Subcutaneous abdominal adipose tissue (tissue), 5 donors: Measurements from ENCODE around the gene AGR2.

ENCODE experiments used
- H3K27ac ChIP-seq: one replicate; pipeline ENCODE4 v1.7.0; 2013; ENCODE audit warnings: low read depth, mild to moderate bottlenecking, inconsistent platforms, low read length, moderate library complexity
- H3K27me3 ChIP-seq, 5 donors: one replicate each; pipeline ENCODE4 v1.7.0; 2013; ENCODE audit warnings: low read length in 5 of 5, inconsistent platforms in 1 of 5; ENCODE audit not compliant: control insufficient read depth in 5 of 5, insufficient read depth in 4 of 5
- H3K36me3 ChIP-seq, 5 donors: one replicate each; pipeline ENCODE4 v1.7.0; 2013; ENCODE audit warnings: low read length in 5 of 5; ENCODE audit not compliant: control insufficient read depth in 5 of 5, insufficient read depth in 5 of 5
- H3K4me1 ChIP-seq, 5 donors: one replicate each; pipeline ENCODE4 v1.7.0; 2013; ENCODE audit warnings: low read length in 5 of 5, mild to moderate bottlenecking in 3 of 5, moderate library complexity in 1 of 5; ENCODE audit not compliant: control insufficient read depth in 5 of 5, insufficient read depth in 5 of 5
- H3K4me3 ChIP-seq, 5 donors: one replicate each; pipeline ENCODE4 v1.7.0; 2013; ENCODE audit warnings: low read length in 5 of 5, low read depth in 1 of 5
- H3K9ac ChIP-seq, 5 donors: one replicate each; pipeline ENCODE4 v1.7.0; 2013; ENCODE audit warnings: low read length in 5 of 5, mild to moderate bottlenecking in 4 of 5, moderate library complexity in 3 of 5
- H3K9me3 ChIP-seq, 5 donors: one replicate each; pipeline ENCODE4 v1.7.0; 2013; ENCODE audit warnings: low read length in 5 of 5; ENCODE audit not compliant: control insufficient read depth in 5 of 5
- donor health status: healthy.
- donor health status: healthy.
- donor health status: healthy.
- donor health status: healthy.
- donor health status: healthy.

Gene AGR2

DNA sequence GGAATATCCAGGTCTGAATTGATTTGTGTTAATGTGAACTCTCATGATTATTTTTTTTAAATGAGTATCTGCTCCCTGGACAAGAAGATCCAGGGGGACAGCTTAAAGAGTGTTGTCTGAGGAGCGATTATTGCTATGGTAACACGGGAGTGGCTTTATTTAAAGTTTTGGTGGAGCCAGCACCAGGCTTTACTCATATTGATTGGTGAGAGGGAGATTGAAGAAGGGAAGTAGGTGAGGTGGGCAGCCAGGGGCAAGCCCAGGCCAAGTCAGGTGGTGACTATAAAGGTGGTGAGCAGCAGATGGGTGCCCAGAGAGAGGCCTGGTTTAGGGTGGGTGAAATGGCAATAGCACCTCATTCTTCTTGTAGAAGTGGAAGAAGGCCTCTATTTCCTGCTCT lies 10.2 kb upstream of the AGR2 start:
- peaks cover 0 to 2% (median 0%) of the 10 kb centered on the region in 5 donors for H3K9me3 ChIP-seq
- H3K4me1 ChIP-seq, result peaks cover 0 to 4% (median 3%) of the 10 kb centered on the region in 5 donors
- no peaks in the 10 kb centered on the region for H3K27me3 ChIP-seq
- H3K27ac ChIP-seq, result no peak overlapping the region
- no peak overlapping the region for H3K4me3 ChIP-seq
- H3K9ac ChIP-seq, result no peak overlapping the region
- no peaks in the 10 kb centered on the region for H3K36me3 ChIP-seq

DNA sequence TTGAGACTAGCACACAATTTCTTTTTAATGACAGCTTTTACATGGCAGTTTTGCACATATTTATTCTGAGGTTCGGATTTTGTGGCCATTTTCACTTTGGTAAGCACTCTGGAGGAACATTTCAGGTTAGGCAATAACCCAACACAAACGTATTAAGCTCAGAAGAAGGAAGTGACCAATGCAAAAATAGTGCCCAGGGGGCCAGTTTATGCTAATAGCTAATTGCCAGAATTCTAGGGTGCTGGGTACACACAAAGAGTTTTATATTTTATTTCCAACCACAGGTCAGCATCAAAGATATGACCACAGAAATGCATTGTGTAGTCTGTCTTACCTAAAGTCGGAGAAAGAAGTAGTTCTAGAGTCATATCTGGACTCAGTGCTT lies 8.4 kb upstream of the AGR2 start:
- H3K27me3 ChIP-seq, result no peaks in the 10 kb centered on the region
- H3K36me3 ChIP-seq, result no peaks in the 10 kb centered on the region
- peaks cover 0 to 4% (median 3%) of the 10 kb centered on the region in 5 donors for H3K4me1 ChIP-seq
- no peak overlapping the region for H3K27ac ChIP-seq
- H3K9ac ChIP-seq, result no peak overlapping the region
- no peak overlapping the region for H3K4me3 ChIP-seq
- H3K9me3 ChIP-seq, result no peaks in the 10 kb centered on the region

DNA sequence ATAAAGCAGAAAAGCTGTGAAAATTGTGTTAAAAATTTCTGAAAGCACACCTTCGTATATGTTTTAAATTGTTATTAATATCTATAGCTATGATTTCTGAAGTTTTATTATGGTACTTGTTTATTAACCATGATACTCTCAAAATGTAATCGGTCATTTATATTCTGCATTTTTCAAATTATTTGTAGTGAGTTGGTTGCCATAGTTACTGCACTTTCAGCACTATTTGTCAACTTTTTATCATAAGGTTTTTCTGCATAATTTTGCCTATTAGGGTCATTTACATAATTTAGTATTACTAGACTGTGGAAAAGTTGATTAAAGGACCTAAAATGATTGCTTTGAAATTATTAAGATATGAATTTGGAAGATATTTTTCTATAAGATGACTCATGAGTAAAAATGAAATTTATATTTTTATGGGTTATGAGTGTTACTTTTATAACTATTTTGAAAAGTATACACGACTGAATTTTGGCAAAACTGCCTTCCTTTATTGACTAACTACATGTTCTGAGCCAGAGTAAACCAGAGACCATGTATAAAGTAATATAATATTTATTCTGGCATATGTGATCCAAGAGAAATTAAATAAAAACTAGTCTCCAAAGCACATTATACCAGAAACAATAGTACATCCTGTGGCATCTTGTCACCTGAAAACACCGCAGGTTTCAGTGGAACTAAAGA lies 7.9 kb upstream of the AGR2 start:
- no peak overlapping the region for H3K9ac ChIP-seq
- H3K4me3 ChIP-seq, result no peak overlapping the region
- no peak overlapping the region for H3K27ac ChIP-seq

GRCh38 chr7:16811551-16811950 lies 6.8 kb upstream of the AGR2 start:
- Histone ChIP-seq H3K27ac (no peak overlapping the region), H3K9ac (no peak overlapping the region), H3K27me3 (no peaks in the 10 kb centered on the region), H3K9me3 (no peaks in the 10 kb centered on the region), H3K4me3 (no peak overlapping the region), H3K4me1 (peaks cover 0 to 4% (median 3%) of the 10 kb centered on the region in 5 donors), H3K36me3 (no peaks in the 10 kb centered on the region)

More for the DNA sequence above, 7.9 kb upstream of the AGR2 start:
- no peaks in the 10 kb centered on the region for H3K36me3 ChIP-seq
- H3K4me1 ChIP-seq, result peaks cover 0 to 4% (median 3%) of the 10 kb centered on the region in 5 donors
- H3K27me3 ChIP-seq, result no peaks in the 10 kb centered on the region
- H3K9me3 ChIP-seq, result no peaks in the 10 kb centered on the region

- Histone ChIP-seq H3K9ac (no peak overlapping the region), H3K4me3 (no peak overlapping the region), H3K27ac (no peak overlapping the region), H3K36me3 (no peaks in the 10 kb centered on the region), H3K9me3 (no peaks in the 10 kb centered on the region), H3K27me3 (no peaks in the 10 kb centered on the region), H3K4me1 (peaks cover 0 to 3% (median 0%) of the 10 kb centered on the region in 5 donors)
These were observed 5.8 kb upstream of the AGR2 start for GRCh38 chr7:16810573-16810972.

DNA sequence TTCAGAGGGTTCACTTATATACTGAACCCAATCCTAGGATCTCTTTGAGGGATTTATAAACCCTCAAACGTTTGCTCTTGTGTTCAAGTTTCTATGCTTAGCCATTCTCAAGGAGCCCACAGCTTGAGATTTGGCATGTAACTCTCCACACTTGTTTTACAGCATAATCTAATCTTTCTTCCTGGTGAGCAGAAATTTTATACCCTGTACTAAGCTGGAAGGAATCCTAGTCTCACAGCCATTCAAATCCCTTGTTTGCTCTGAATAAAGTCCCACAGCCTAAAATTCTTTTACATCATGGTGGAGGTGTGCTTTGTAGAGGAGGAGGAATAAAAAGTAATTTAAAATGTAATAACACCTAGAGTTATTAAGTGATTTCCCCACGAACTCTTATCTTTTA lies 5.3 kb upstream of the AGR2 start:
- H3K36me3 ChIP-seq, result no peaks in the 10 kb centered on the region
- no peak overlapping the region for H3K4me3 ChIP-seq
- no peaks in the 10 kb centered on the region for H3K9me3 ChIP-seq
- H3K9ac ChIP-seq, result no peak overlapping the region
- no peaks in the 10 kb centered on the region for H3K27me3 ChIP-seq
- peaks cover 0 to 3% (median 0%) of the 10 kb centered on the region in 5 donors for H3K4me1 ChIP-seq
- no peak overlapping the region for H3K27ac ChIP-seq

DNA sequence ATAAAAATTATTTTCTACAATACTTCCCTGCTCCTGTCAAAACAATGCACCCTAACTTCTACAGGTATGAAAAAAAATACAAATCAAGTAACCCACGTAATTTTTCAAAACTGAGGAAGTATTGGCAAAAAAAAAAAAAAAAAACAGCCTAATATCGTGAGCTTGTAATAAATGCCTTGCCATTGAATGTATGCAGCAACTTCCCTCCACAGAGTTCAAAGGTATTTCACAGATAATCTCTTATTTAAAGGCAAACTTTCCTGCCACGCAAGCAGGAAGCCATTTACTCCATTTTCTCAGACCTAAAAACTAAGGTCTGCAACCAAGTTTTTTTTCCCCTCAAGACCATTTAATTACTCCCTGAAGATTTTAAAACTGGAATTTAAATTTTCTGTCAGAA lies 642 bp upstream of the AGR2 start:
- no peaks in the 10 kb centered on the region for H3K9me3 ChIP-seq
- no peak overlapping the region for H3K4me3 ChIP-seq
- H3K9ac ChIP-seq, result no peak overlapping the region
- no peaks in the 10 kb centered on the region for H3K36me3 ChIP-seq
- no peaks in the 10 kb centered on the region for H3K4me1 ChIP-seq
- no peaks in the 10 kb centered on the region for H3K27me3 ChIP-seq
- no peak overlapping the region for H3K27ac ChIP-seq

DNA sequence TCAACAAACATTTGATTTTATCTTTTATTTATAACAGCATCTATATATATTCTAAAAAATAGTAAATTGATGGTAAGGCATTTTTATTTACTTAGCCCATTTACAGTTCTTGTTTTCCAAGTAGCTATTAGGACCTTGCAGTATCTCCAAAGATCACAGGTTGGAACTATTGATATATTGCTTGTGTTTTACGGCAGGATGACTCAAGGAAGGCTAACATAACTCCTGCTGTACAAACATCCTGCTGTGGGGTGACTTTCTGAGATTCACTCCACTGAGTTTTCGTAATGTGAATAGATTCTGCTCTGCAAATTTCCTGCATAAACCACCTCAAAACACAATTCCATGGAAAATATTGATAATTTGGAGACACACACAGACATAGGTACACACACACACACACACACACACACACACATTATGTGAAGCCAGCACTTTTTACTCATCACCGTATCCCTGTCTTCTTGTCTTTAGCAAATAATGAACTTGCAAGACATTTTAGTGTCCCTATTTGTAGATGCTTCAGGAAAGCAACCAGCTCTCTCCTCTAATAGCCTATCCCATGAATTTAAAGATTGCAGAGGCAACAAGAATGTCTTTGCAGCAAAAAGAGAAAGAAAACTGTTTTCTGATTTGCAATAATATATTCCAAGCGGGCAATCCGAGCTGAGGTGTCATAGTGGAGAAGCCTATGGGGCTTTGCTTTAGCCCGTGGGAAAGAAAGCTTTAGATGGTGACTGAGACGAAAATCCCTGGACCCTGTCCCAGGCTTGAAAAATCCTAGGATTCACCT lies 722 bp downstream of the AGR2 start:
- no peak overlapping the region for H3K9ac ChIP-seq
- H3K4me3 ChIP-seq, result no peak overlapping the region

DNA sequence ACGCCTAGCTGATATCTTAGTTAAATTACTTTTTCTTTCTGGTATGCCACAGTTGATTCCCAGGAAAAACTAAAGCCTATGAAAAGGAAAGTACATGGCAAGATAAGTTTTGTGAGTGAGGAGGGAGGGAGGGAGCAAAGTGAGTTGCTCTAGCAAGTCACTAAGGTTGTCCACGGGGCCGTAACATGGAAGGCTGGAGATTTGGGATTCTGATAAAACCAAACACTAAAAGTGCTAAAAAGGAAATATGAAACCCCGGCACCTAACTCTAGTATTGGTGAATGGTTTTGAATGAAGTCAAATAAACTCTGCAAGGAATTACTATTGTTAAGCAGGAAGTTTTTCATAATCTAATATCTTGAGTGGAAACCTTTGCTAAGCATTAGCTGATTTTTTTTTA lies 1.7 kb downstream of the AGR2 start:
- Histone ChIP-seq H3K4me1 (no peaks in the 10 kb centered on the region), H3K9me3 (no peaks in the 10 kb centered on the region), H3K36me3 (no peaks in the 10 kb centered on the region), H3K27ac (no peak overlapping the region), H3K4me3 (no peak overlapping the region), H3K9ac (no peak overlapping the region), H3K27me3 (no peaks in the 10 kb centered on the region)

More for the DNA sequence above, 722 bp downstream of the AGR2 start:
- H3K27ac ChIP-seq, result no peak overlapping the region
- H3K27me3 ChIP-seq, result no peaks in the 10 kb centered on the region
- H3K36me3 ChIP-seq, result no peaks in the 10 kb centered on the region
- H3K9me3 ChIP-seq, result no peaks in the 10 kb centered on the region
- H3K4me1 ChIP-seq, result no peaks in the 10 kb centered on the region

GRCh38 chr7:16801579-16801978 lies 3.2 kb downstream of the AGR2 start:
- no peaks in the 10 kb centered on the region for H3K4me1 ChIP-seq
- no peaks in the 10 kb centered on the region for H3K36me3 ChIP-seq
- H3K27ac ChIP-seq, result no peak overlapping the region
- H3K9ac ChIP-seq, result no peak overlapping the region
- H3K27me3 ChIP-seq, result no peaks in the 10 kb centered on the region
- no peak overlapping the region for H3K4me3 ChIP-seq
- H3K9me3 ChIP-seq, result no peaks in the 10 kb centered on the region
